GM12864 (cell line): ENCODE data around the gene ARPC5L.
"Not testable (repeated sequence)": the region's sequence is repeated elsewhere in the genome, so short reads cannot be mapped to it uniquely, and the experiment has no call there.

ENCODE experiments used
- DNase-seq: peaks from one replicate; pipeline ENCODE4 v3.0.0-alpha.2; 2011; ENCODE audit warnings: low read depth
- H3K4me3 ChIP-seq: 2 replicates; pipeline ENCODE4 v1.5.1; 2011; ENCODE audit warnings: mild to moderate bottlenecking, low read depth, low read length, control low read depth
- TF ChIP-seq, protein P1 (sequence below): IDR thresholded peaks from 2 replicates; pipeline ENCODE4 v1.5.1; 2011; ENCODE audit warnings: low read depth, mild to moderate bottlenecking, moderate library complexity, low read length, control low read depth, inconsistent platforms; ENCODE audit errors: missing control alignments

The ARPC5L gene

GRCh38 chr9:124914753-124915405 lies 52.9 kb downstream of the ARPC5L start:
- H3K4me3 ChIP-seq = no peak overlapping the region
- TF ChIP-seq, protein P1, sequence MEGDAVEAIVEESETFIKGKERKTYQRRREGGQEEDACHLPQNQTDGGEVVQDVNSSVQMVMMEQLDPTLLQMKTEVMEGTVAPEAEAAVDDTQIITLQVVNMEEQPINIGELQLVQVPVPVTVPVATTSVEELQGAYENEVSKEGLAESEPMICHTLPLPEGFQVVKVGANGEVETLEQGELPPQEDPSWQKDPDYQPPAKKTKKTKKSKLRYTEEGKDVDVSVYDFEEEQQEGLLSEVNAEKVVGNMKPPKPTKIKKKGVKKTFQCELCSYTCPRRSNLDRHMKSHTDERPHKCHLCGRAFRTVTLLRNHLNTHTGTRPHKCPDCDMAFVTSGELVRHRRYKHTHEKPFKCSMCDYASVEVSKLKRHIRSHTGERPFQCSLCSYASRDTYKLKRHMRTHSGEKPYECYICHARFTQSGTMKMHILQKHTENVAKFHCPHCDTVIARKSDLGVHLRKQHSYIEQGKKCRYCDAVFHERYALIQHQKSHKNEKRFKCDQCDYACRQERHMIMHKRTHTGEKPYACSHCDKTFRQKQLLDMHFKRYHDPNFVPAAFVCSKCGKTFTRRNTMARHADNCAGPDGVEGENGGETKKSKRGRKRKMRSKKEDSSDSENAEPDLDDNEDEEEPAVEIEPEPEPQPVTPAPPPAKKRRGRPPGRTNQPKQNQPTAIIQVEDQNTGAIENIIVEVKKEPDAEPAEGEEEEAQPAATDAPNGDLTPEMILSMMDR = no peak
- no peak for DNase-seq

DNA sequence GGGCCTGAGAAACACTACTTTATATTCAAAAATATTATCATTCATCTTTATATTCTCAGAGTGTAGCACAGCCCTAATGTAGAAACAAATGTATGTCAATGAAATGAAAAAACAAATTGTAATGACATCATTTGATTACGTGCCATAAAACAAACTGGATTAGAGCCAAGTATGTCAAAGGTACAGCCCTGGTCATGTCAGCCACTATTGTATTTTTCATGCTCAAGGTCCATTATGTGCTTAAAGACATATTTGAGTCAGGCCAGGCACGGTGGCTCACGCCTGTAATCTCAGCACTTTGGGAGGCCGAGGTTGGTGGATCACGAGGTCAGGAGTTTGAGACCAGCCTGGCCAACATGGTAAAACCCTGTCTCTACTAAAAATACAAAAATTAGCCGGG lies 58.5 kb downstream of the ARPC5L start:
- H3K4me3 ChIP-seq, DNase-seq: not testable (repeated sequence)
